ENCODE measurements around the gene SREBF2.

GRCh38 chr22:41832553-41833368, at the start of gene SREBF2:
- TF ChIP-seq NFYB (CRISPR knock-in tag; IDR thresholded peaks at IDR 0.05) = peak; percentile 90
- TF ChIP-seq CEBPB (IDR thresholded peaks at IDR 0.05; ENCODE audit: borderline replicate concordance, low read depth, low read length) = peak; percentile 89
- TF ChIP-seq CHD2 (IDR thresholded peaks at IDR 0.05; ENCODE audit: low read depth, low read length) = 0 out of 2 replicates have a peak, but pooled peaks have one; percentile 11

All from HepG2 (cell line).